GM18867 (cell line): ENCODE measurements around the gene FGF18.

ENCODE experiments used
- ATAC-seq: cut with Tn5 transposase; IDR thresholded peaks from one replicate; pipeline ENCODE4 v1.9.1; 2021; ENCODE audit warnings: mild to moderate bottlenecking, moderate library complexity; ENCODE audit not compliant: unreplicated experiment

Gene FGF18

DNA sequence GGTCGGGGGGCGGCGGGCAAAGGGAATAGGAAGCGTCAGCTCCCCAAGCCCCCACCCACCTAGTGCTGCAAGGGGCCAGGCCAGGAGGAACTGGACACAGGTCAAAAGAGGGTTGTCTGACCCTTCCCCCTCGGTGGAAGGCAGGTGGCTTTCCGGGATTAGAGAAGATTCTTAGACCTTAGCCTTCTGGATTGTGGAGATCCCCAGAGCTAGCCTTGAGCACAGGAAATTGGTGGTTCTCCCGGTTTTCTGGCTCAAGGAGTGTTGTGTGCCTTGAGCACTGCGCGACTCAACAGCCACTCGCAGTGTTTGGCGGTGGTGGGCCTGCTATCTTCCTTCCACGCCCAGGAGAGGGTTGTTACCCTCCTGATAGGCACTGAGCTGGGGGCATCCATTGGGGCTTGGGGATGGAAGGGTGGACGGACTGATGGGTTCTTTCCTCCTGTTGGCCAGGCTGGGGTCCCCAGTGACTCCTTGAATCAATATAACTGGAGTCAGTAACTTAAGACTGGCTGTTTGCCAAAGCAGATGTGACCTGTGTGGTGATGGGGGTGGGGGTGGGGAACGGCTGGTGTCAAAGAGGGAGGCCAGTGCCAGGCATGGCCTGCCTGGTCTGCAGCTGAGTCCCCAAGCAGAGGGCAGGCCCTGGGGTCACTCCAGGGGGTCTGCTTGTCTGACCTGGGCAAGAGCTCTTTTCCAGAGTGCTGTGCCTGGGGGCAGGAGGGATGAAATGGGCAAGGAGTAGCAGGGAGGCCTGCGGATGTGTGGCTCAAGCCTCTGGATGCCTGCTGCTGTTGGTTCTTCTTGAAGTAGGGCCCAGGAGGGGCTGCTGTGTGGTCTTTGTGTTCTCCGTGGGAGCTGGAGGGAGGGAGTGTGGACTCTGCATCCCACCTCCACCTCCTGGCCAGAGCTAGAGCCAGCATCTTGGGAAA lies 2.1 kb downstream of the FGF18 start:
- ATAC-seq = no peak

DNA sequence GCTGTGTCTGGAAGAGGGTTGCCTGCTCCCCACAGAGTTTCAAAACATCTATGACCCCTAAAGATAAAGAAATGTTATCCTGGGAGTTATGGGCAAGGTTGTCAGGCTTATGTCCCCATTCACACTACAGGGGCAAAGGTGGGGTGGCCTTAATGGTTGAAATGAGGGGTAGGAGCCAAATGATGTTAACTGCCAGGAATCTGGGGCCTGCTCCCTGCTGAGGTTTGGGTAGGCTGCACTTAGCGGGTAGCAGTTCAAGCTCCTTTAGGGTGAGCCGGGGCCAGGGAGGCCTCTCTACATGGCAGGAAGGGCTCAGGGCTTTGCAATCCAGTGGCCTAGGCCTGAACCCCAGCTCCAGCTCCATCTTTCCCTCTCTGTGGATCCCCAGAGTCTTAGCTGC lies 3.0 kb downstream of the FGF18 start:
- no peak for ATAC-seq

DNA sequence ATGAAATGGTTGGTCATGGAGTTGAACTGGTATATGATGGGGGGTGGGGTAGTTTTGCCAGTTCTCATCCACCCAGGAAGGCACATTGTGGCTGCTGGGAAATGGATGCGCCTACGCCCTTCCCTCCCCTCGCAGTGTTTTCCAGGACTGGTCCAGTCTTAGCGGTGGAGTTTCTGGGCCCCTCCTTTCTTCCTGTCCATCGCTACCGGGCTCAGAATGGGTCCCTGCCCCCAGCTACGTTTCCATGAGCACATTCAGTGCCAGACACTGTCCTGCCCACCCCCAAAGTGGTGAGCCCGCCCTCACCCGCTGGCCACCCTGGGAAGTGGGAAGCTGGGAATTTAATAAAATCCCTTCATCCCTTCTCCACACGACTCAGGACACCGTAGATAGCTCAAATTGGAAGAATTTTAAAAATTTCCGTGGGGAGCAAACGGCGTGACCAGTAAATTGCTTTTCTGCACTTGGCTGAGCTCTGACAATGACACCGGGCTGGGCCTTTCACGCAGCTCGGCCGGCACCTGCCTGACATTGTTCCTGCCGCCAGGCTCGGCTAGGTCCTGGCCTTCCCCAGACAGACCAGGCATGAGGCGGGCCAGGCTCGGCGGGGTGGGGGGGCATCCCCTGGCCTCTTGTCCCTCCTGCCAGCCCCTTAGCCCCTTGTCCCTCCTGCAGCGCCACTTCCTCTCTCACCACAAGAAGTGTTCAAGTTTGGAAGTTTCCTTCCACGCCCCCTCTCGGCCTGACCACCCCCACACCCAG lies 3.6 kb downstream of the FGF18 start:
- ATAC-seq = no peak

DNA sequence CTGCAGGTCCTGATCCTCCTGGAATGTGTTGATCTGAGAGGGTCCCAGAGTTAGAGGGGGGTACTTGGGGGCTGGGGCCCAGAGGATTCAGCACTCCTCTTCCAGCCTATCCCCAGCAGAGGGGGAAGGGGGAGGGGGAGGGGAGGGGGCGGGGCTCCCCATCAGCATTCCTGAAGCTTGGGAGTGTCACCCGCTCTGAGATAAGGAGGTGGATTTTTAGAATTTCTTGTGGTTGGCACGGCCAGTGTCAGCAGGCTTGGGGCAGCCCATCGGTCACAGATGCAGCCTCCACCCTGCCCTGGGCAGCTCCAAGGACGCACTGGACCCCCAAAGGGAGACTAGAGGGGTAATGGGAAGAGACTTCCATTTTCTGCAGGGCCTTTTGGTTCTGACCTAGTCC lies 5.3 kb downstream of the FGF18 start:
- no peak for ATAC-seq

DNA sequence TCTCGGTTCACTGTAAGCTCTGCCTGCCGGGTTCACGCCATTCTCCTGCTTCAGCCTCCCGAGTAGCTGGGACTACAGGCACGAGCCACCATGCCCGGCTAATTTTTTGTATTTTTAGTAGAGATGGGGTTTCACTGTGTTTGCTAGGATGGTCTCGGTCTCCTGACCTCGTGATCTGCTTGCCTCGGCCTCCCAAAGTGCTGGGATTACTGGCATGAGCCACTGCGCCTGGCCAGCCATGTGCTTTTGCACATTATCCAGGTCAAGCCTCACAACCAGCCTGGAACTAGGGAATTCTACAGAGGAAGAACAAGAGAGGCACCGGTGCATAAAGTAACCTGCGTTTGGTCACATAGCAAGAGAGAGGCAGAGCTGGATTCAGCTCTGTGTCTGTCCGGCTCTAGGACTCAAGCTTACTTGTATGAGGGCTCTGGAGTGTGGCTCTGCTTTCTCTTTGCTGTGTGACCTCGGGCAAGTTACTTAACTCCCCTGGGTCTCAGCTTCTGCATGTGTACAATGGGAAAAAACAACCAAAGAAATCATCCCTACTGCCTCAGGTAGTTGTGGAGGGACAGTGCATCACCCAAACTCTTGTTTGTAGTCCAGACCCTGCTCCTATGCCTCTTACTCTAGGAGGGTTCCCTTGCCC lies 6.3 kb downstream of the FGF18 start:
- ATAC-seq = no peak

DNA sequence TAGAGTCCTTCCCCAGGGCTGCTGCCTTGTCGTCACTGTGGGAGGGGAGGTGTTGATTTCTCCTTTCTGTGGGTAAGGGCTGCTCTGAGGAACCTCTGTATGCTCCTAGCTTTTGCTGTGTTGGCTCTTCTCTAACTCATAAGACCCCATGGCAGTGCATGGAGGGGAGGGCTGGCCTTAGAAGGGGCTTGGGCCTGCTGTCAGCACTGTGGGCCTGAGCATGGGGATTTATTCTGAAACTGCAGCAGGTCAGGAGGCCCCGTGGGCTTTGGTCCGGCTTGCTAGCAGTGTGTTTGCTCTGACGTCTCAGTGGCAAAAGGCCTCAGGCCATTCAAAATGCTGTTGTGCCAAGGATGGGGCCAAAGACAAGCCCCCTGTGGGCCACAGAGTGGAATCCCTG lies 6.8 kb downstream of the FGF18 start:
- ATAC-seq = no peak

DNA sequence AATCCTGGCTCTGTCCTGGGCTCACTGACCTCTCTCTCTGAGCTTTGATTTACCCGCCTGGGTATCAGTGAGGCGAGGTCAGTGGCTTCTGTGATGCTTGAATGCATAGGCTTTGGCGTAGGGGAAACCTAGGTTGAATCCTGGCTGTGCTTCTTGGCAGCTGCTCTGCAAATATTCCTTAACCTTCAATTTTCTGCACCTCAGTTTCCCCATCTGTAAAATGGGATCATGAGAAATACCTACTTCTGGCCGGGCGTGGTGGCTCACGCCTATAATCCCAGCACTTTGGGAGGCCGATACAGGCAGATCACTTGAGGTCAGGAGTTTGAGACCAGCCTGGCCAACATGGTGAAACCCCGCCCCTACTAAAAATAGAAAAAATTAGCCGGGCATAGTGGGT lies 7.2 kb downstream of the FGF18 start:
- no peak for ATAC-seq

DNA sequence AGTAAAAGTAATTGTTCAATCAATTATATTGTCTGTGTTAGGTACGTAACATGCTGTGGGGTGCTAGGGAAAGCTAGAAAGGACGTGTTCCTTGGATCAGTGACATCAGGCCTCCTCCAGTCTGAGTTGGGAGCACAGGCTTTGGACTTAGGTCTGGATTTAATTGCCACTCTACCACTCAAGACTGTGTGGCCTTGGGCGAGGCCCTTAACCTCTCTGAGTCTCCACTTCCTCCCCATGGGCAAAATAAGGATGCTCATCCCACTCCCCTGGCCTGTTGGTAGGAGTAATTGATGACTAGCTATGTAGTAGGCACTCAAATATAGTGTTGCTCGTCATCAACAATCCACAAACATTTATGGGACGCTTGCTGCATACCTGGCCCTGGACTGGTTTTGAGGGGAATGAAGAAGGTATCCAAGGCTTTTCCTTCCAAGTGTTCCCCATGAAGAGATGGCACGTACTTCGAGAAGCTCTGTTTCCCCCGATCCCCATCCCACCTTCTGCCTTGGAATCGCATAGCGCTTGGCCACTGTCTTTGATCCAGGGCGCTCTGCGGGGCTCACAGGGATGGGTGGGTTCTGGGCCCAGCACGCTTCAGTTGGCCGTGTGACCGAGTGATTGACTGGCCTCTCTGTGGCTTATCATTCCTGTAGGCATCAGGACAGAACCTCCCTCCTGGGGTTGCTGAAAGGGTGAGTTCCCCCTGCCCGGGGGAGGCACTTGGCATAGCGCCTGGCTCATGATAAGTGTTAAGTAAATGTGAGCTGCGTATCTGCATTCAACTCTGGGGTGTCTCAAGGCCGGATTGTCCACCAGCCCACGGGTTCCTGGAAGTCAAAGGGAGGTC lies 8.1 kb downstream of the FGF18 start:
- no peak for ATAC-seq

DNA sequence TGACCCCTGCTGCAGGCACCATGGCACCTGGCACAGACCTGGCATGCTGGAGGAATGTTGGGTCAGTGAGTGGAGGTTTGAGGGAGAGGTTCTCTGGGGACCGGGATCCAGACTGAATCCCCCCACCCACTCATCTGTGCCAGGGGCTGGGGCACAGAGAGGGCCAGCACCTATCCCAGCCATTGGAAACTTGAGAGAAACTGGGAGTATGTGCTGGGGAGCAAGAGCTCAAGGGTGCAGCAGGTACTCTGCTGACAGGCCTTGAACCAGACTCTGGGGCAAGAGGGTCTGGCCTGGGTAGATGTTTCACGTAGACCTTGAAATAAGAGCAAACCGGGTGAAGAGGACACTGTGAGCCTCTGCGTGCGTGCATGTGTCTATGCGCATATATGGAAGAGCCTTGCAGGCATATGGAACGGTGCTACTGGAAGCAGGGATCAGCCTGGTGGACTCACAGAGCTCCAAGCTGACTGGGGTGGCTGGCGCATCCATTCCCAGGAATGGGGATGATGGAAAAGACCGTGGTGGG lies 8.8 kb downstream of the FGF18 start:
- no peak for ATAC-seq

DNA sequence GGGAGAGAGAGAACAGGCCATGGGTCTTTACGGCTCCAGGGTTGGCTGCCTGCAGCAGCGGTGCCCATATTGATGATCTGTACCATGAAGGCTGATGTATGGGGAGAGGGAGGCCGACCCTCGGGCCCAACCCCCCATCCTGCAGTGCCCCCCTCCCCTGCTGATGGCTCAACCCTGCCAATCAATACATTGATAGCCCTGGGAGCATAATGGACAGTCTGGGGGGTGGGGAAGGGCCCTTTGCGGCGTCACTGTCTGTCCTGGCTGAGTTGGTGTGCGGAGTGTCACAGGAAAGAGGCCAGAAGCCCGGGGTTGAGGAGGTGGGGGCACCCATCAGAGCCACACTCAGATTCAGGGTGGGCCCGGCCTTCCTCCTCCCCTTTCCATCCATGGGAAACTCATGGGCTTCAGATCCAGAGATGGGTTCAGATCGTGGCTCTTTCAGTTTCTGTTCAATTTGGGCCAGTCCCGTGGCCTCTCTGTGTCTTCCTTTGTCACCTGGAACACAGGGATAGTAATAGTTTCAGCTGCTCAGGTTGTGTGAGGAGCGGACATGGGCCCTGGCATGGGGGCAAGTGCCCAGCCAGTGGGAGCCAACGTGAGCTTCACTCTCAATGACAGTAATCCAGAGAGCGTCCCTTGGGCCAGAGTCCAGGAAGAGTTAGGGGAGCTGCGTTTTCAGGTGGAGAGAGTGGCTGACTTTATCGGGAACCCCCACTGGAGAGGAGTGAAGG lies 9.5 kb downstream of the FGF18 start:
- ATAC-seq = no peak

DNA sequence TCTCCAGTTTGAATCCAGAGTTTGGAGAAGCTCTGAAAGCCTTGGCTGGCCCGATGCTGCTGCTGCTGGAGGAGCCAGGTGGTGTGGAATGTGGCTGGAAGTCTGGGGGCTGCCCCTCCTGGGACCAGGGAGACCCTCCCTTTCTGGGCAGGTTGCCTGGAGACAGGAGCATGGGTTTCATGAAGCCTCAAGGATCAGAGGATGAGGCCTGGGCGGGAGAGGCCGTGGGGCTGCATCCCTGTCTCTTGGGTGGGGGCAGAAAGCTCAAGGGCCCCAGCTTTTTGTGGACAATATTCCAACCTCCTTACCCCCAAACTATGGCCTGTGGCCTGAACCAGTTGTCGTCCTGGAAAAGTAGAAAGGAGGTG lies 10.1 kb downstream of the FGF18 start:
- no peak for ATAC-seq

DNA sequence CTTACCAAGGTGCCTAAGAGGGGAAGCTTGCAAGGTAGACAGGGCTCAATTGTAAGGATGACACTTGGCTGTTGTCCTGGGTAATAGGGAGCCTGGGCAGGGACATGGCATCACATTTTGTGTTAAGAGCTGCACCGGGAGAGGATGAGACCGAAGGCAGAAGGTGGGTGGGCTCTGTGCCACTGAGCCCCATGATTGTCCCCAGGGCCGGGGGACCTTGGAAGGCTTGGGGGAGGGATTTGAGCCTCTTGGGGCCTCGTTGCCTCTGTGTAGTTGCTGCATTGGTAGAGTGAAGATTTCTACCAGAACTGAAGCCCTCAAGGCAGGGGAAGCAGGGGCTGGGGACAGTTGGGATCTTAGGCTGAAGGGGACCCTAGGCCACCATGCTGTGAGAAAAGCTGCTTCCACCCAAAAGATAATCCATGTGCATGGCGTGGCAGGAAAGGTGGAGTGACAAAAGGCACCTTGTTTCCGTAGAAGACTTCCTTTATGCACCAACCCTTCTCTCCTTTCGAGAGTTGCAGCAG lies 11.9 kb downstream of the FGF18 start:
- ATAC-seq = no peak

DNA sequence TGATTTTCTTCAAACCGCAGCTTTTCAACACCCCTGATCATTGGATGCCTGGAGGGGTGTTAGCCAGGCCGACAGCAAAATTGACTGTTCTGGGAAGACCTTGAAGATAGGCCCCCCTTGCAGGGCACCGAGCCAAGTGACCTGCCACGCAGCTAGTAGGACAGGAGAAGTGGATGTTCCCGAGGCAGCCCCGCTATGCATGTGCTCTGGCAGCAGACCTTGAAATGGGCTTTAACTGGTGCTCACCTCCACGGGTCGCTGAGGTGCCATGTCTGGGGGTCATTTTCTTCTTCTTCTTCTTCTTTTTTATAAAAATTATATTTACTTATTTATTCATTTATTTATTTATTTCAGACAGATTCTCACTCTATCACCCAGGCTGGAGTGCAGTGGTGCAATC lies 12.6 kb downstream of the FGF18 start:
- no peak for ATAC-seq

DNA sequence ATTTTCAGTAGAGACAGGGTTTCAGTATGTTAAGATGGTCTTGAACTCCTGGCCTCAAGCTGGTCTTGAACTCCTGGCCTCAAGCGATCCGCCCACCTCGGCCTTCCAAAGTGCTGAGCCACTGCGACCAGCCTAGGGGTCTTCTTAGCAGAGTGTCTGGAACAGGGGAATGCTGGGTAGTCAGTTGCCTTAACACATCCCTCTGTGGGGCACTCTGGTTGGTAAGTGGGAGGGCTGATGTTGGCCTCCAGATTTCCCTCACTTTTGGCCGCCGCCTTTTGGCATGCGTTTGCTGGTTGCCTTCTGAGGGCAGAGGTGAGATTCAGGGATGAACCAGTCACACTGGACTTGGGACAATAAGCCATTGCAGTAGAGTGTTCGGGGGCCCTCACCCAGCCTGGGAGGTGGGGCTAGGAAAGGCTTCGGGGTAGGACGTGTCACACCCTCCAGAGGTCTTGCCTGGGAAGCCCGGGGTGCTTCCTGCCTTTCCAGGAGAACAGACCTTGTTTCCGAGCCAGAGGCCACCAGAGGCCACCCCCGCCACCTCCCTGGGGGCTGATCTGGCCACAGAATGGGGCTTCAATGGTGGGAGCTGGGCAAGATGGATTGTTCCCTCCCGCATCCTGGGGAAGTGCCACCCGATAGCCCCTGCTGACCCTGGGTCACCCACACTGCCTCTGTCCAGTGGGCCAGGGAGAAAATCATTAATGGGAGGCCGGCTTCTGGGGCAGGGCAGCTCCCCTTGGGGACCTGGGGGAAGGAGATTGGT lies 13.3 kb downstream of the FGF18 start:
- ATAC-seq = no peak

DNA sequence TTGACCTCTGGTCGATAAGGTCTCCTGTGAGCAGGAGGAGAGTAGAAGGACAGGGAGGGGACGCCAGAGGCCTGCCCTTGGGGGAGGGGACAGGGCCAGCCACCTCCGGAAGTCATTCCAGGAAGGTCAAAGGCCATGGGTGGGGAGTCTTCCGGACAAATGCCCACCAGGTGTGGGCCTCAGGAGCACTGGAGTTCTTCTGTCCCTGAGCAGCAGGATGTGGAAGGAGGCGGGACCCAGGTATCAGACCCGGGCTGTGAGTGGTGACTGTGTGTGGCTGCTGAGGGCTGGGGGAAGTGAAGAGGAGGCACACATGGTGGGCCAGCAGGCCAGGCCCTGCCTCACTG lies 13.9 kb downstream of the FGF18 start:
- no peak for ATAC-seq

DNA sequence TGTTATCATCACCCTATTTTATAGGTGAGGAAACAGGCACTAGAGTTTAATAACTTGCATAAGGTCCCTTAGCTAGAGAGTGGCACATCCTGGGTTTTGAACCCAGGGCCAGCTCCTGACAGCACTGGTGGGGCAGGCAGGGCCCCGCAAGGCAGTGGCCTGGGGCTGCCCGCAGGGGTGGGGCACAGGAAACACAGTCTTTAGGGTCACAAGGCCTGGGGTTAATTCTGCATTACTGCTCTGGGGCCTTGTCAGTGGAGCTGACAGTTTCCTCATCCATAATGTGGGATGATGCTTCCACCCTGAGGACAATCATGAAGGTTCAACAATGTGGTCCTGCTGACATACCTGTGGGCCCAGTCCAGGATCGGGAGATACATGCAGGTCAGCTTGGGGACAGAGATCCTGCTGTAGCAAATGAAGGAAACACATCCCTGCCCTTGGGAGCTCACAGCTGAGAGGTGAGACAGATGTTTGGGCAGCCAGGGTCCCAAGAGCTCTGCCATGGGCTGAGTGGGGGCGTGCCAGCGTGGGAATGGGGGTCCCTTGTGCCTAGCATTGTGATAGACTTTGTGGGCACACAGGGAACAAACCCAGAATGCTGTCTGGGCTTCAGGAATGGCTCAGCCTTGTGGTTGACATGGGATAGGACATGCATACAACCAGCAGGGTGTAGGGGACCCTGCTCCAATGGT lies 14.7 kb downstream of the FGF18 start:
- no peak for ATAC-seq

DNA sequence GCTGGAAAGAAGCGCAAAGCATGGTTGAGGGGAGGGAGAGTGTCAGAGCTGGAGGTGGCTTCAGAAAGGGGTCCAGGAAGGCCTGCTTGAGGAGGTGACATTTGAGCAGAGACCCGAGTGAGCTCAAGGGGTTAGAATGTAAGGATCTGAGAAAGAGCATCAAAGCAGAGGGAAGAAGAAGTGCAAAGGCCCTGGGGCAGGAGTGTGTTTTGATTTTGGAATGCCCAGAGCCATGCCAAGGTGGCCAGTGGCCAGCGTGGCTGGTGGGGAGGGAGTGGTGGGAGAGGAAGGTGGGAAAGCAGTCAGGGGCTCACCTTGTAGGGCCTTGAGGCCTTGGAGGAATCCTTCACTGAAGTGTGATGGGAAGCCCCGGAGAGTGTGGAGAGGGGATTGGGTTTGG lies 15.4 kb downstream of the FGF18 start:
- ATAC-seq = no peak

DNA sequence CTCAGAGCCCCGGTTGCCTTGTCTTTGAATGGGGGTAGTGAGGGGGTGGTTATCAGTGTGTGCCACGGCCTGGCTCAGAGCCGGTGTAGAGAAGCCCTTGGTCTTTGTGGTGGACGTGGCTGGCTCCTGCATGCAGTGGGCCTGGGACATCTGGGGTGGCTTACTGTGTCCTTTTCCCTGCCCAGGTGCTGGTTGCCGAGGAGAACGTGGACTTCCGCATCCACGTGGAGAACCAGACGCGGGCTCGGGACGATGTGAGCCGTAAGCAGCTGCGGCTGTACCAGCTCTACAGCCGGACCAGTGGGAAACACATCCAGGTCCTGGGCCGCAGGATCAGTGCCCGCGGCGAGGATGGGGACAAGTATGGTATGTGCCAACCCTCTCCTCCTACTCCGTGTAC lies 16.5 kb downstream of the FGF18 start:
- ATAC-seq = no peak
